Suppressor macrophage (primary cell): ENCODE data around the gene DNMT3A.
"Not testable (repeated sequence)": the region's sequence is repeated elsewhere in the genome, so short reads cannot be mapped to it uniquely, and the experiment has no call there.

Experiments
- DNase-seq, 4 experiments: peaks; one replicate each; pipeline ENCODE4 v3.0.0-alpha.2; 2020 to 2022

Gene DNMT3A

DNA sequence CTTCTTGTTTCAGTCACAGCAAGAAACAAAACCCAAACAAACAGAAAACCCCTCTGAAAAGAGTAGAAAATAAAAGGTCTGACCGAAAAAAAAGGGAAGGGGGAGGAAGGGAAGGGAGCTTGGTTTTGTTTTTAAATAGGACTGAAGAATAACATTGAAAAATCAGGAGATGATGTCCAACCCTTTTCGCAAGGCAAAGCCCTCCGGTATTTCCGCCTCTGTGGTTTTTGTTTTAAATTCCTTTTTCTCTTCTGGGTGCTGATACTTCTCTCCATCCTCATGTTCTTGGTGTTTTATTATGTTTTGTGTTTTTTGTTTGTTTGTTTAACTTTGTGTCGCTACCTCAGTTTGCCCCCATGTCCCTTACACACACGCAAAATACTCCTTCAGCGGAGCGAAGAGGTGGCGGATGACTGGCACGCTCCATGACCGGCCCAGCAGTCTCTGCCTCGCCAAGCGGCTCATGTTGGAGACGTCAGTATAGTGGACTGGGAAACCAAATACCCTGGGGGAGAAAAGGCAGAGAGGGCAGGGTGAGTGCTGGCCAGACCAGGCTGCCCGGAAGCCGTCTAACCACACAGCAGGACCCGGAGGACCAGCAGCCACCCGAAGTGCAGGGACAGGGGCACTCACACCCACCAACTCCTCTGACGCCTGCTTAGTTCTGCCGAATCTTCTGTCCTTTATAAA is 107.7 kb downstream of the DNMT3A start:
- DNase-seq = no peak

DNA sequence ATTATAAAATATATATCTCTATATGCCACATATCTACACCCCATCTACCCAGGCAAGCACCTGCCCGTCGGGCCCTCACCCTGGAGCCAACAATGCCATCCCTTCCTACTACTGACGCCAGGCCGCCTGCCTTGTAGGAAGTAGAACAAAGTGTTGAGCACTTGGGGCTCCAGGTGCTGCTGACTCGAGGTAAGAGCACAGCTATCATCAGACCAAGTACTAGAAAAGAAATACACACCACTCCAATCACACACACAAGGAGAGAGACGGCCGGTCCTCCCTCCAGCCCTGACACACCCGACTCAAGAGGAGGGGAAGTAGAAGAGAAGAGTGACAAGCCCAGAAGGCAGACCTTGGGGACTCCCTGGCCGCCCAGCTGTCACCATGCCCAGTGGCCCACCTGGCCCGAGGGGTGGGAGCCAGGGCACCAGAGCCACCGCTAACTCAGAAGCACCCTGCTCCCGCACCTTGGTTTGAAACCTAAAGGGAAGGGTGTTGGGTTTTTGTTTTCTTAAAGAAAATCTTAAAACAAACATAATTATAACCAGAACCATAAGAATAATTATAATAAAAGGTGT is 109.4 kb downstream of the DNMT3A start:
- DNase-seq = no peak

DNA sequence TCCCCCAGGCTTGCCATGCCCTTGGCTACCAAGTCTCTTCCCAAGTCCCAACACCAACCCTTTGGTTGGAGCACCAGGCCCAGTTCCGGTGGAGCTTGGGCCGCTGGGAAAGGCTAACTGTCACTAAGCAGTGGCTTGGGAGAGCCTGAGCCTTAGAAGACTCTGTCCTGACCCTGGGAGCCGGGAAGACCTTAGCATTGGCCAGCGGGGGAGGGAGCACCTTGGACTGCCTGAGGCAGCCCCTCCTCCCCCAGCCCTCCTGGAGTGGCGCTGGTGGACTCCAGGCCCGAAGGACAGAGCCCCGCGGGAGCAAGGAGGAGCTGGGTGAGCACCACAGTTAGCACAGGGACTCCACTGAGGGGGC is 110.8 kb downstream of the DNMT3A start:
- DNase-seq = no peak

DNA sequence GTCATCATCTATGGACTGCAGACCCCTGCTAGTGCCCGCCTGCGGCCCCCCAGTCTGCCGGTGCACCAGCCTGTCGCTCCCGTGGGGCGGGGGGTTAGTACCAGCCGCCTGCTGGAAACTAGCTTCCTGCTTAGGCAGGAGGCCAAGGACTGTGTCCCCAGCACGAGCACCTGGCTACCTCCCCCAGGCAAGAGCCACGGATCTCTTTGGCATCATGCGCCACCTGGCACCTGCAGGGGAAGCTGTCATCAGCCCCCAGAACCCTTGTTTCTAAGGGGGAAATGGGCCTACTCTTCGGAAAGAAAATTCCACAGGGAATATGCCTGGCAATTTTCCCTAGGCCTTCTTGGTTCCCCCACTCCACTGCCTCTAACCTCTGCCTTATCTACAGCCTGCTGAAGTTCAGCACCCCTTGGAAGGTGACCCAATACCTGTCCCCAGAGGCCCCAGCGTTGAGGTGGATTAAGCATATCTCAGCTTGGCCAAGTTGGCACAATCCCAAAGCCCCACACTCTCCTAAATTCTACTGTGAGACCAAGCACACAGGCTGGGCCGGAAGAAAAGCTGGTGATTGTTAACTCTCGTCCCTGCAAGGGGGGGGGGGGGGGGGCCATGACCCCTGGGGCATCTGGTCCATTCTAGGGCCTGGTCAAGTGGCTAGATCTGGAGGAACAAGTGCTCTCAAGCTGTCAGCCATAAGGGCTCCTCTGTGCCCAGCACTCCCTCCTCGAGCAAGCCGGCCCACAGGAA is 111.4 kb downstream of the DNMT3A start:
- DNase-seq = no peak

DNA sequence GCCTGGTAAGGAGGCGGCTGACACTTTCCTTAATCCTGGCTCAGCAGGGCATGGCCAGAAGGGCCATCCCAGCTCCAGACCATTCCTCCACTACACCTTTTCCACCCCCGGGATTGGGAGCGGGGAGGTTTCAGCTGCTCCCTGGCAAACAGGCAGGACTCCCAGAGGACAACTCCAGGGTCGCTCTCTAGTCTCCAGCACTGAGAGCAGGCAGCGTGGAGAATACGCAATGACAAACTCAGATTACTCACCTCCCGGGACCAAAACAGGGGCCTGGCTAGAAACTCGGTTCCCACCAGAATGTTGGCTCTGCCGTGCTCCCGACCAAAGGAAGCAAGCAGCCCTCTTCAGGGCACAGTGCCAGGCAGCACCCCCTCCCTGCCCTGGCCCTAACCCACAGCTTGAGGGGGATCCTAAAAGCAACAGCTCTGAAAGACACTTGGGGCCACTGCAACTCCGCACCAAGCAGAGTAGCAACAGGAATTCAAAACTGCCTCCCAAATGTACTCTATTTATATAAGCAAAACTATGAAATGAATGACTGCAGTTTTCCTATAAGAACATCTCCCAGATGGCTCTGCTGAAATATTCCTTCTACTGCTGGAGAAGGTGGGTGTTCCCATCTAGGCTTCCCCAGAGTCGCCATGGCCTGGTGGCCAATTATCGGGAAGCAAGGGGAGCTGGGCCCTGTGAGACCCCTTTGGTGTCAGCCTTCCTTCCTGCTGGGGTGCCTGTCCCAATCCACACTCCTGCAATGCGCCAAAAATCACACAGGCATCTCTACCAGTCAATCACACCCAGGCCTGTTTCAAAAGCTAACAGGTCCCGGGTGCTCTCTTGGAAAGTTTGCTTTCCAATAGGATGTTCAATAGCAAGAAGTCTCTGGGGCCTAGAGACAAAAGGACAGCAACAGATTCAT is 112.2 kb downstream of the DNMT3A start:
- DNase-seq = no peak

DNA sequence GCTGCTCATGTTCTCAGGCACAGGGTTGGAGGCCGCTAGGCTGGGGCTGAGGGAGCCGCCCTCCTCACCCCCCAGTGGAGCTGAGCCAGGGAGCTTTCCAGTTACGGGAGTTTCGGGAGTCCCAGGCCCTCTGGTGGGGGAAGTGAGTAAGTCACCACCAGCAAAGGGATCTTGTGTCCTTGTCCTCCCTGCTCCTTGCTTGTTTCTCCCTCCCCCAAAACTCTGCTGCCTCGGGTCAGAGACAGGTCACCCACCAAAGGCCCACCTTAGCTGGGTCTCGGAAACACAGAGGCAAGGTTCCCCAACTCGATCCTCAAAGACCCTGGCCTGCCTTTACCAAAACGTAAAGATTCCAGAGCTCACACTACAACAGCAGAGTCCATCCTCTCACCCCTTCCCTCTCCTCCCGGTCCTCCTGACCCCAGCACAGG is 112.9 kb downstream of the DNMT3A start:
- peak; percentile 52 to 87 (median 80) for DNase-seq

DNA sequence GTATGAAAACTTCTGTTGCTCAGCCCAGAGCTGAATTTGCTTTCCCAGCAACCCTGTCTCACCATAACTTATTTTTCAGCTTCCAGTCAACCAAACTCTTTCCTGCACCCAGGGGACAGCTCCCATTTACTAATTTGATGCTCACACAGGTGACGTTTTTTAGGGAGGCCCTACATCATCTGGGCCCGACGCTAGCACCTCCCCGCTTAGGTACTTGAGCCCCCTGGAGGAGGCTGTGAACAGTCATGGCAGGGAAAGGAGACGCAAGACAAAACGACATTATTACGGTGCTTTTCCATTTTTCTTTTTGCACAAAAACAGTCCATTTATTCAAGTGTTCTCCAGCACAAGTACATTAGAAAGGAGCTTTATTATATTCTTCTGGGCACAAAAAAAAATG is 114.1 kb downstream of the DNMT3A start:
- DNase-seq = no peak

DNA sequence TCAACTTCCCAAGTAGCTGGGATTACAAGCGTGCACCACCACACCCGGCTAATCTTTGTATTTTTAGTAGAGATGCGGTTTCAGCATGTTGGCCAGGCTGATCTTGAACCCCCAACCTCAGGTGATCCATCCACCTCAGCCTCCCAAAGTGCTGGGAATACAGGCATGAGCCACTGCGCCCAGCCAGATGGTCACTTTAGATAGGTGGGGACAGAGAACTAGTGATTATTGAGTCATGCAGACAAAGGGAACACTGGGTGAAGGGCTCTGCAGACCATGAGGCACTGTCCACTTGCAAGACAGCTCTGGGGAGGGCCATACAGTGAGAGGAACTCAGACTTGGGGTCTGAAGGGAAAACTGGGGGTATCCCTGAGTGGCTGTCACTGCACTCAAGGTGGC is 114.9 kb downstream of the DNMT3A start:
- no peak for DNase-seq

DNA sequence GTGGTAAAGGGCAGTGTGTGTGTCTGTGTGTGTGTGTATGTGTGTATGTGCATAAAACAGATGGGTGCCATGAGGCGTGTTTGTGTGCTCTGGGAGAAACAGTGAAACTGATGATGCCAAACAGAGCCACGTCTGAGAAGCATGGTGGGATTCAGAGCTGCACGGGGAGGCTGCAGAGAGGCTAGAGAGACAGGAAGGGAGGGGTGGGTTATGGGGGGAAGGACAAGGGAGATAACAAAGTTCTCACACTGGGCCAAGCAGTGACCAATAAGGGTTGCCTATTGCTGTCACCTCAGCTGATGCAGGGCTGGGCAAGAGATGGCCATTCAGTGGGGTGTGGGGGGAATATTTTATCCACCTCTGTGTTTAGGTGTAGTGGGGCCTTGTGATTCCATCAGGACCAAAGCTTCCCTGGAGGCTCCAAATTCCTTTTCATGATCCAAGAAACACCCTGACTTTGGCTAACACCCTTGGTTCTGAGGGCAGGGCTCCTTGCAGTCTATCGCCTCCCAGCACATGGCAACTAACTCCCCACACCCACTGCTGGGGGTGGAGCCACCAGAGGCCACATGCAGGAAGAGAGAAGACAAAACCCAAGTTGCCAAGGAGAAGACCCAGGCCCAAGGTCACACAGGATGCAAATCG is 119.1 kb downstream of the DNMT3A start:
- no peak for DNase-seq

DNA sequence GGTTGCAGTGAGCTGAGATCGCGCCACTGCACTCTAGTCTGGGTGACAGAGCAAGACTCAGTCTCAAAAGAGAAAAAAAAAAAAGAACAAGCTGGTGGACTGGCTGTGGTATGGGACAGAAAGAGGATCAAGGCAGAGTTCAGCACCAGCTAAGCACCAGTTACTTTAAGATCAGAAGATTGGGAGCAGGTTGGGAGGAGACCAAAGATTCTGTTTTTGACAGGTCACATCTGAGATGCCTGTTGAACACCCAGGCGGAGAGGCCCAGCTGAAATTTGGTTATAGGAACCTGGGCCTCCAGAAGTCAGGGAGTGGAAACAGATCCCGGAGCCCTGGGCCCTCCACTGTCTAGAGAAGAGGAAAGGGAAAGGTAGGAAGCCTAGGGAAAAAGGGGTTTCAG is 120.1 kb downstream of the DNMT3A start:
- DNase-seq = no peak

DNA sequence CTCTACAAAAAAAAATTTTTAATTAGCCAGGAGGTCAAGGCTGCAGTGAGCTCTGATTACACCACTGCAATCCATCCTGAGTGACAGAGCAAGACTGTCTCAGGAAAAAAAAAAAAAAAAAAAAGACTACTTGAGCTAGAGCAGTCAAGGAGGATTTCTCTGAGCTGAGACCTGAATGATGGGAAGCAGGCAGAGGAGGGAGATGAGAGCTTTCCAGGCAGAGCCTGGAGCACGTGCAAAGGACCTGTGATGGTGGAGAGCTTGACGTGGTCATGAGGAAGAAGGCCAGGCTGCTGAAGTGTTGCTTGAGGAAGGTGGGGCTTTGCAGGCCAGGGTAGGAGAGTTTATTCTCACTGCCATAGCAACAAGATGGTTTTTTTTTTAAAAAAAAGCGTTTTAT is 121.4 kb downstream of the DNMT3A start:
- DNase-seq = no peak

DNA sequence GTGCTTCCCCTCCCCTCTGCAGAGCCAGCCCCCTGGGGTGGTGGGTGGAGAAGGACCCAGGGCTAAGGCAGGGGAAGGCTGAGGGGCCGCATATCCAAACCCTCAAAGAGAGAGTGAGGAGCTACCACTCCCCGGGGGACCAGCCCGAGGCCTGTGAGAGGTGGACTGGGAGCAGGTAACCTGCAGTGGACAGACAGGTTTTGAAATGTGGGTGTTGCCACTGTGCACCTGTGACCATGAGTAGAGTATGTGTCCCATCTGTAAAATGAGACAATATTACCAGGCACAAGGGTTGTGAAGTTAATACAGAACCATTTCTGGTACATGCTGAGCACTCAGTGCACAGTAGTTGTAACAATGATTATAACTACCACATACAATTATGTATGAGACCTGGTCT is 122.1 kb downstream of the DNMT3A start:
- no peak for DNase-seq

DNA sequence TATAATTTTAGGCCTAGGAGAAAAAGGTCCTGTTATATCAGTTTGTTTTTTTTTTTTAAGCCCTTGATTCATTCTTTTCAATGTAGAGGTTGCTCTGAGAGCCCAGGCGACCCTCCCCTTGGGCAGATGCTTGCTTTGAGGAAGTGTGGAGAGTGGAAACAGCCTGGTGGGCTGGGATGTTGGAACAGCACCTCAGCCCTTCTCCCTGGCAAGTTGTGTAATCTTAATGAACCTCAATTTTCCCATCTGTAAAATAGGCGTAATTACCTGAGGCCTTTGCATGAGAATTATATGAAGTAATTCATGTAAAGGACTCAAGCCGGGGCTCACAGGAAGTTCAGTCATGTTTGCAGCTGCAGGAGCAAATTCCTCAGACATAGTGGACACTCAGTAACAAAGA is 123.6 kb downstream of the DNMT3A start:
- no peak for DNase-seq

DNA sequence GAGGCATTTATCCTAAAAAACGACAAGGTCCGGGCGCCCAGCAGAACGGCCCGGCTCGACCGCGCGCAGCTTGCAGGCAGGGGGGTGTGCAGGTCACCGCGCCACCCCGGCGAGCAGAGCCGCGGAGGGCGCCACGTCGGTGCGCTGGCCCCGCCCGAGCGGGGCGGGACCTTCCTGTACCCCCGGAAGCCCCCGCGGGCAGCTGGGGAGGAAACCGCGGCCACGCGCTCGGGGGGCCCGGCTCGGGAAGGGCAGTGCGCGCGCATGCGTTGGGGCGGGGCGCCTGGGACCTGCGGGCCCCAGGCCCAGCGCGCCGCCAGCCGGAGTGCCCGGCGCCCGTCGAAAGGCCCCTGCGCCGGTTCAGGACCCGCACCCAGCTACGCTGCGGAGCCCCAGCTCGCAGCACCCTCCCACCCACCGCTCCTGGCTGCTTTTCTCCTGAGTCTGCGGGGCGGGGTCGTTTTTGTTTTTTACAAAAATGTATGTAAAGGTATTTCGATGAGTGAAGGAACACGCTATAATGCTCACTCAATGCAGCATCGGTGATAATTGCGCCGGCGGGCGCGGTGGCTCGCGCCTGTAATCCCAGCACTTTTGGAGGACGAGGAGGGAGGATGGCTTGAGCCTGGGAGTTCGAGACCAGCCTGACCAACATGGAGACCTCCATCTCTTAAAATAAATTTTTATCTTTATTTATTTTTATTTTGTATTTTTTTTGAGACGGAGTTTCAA is 125.6 kb downstream of the DNMT3A start:
- peak; percentile 37 to 70 (median 52) for DNase-seq

DNA sequence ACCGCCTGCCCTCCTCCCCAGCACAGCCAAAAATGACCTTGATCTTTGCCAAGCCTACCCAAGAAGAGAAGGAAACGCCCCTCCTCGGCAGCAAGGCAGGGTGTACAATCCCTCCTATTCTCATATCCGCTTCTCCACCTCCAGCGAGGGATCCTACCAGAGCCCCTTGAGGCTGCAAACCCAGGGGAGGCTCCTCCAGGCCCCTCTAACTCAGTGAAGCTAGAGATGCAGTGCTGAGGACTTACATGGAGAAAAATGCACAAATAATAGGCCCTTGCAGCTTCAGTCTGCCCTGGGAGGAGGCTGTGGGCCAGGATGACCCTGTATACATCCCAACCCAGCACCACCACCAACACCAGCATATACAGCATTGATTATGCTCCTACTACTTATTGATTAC is 126.5 kb downstream of the DNMT3A start:
- no peak for DNase-seq

DNA sequence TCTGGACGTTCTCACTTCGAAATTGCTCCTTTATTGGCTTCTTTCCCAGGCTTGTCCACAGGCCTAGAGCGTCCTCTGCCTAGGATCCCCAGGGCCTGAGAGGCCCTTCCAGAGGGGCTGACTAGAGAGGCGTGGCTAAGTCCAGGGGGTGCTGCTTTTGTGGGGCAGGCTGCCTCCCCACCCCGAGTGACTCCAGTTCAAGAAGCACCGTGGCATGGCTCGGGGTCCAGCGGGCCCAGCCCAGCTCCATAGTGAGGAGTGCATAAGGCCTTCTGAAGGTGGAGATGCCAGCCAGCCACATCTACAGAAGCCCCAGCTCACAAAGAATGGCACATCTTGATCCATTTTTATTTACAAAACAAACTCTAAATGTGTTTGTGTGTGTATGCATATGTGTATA is 128.5 kb downstream of the DNMT3A start:
- DNase-seq = no peak

DNA sequence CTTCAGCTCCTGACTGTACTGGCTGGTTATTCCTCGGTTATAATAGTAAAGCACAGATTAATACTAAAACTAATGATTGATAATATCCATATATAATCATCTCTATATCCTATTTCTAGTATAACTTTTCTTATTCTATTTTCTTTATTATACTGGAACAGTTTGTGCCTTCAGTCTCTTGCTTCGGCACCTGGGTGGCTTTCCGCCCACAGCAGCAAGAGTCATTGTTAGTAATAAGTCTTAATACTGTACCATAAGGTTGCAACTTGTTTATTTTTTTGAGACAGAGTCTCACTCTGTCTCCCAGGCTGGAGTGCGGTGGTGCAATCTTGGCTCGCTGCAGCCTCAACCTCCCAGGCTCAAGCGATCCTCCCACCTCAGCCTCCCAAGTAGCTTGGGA is 130.8 kb downstream of the DNMT3A start:
- DNase-seq = not testable (repeated sequence)

DNA sequence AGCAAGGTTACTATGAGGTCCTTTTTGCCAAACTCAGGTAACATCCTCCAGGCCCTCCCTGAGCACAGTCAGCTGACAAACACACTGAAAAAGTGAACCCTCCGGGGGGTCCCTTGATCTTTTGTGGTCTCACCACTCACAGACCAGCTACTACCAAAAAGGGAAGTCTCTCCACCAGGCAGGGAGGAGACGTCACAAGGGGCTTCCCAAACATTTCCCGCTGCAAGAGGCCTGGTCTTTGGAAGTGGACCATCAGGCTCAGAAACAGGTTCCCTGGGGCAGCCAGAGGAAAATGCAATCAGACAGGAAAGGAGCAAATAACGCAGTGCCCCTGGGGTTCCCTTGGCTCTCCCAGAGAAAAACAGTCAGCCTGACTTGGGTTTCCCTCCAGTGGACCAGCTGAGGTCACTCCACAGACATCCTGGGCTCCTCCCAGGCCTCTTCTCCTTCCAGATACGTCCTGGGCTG is 134.6 kb downstream of the DNMT3A start:
- DNase-seq = peak; percentile 53 to 77 (median 71)

DNA sequence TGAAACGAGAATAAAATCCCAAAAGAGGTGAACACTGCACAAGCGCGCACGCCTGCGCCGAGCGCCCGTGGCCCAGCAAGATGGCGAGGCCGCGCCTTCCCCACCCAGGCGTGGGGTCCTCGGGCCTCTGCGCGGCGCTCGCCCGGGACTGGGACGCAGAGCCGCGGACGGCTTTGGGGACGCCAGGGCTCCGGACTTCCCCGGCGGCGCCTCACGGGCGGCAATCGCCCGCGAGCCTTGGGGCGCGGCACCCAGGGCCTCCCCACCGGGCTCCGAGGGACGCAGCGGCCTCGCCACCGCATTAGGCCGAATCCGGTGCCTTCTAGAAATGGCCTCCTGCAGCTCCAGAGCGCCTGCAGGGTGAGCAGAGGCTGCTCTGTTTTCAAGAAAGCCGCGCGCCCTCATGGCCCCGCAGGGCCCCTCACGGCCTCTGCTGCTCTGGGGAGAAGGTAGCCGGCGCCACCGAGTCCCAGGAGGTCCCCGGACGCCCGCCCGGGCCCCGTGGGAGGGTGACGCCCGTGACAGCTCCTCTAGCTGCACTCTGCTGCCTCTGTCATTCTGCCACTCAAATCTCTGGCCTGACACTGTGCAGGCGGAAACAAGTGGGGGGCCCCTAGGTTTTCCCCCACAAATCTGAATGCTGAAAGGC is 137.4 kb downstream of the DNMT3A start:
- peak in 2 of 4 experiments; percentile 34 to 44 for DNase-seq

DNA sequence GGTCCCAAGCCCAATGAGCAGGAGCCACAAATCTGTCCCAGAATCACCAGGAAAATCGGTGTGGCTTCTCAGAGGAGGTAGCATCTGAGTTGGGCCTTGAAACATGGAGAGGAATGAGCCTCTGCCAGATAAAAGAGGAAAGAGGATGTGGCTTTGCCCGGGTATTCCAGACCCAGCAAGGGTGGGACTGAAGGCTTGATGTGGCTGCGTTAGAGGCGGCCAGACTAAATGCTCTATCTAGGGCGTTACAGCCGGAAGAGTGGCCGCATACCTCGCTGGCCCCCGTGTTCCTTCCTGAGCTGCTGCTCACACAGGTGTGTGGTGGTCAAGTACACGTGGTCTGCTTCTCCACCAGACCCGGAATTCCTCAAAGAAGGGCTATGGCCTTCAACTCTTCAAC is 139.4 kb downstream of the DNMT3A start:
- DNase-seq = peak in 2 of 4 experiments; percentile 20 to 35

DNA sequence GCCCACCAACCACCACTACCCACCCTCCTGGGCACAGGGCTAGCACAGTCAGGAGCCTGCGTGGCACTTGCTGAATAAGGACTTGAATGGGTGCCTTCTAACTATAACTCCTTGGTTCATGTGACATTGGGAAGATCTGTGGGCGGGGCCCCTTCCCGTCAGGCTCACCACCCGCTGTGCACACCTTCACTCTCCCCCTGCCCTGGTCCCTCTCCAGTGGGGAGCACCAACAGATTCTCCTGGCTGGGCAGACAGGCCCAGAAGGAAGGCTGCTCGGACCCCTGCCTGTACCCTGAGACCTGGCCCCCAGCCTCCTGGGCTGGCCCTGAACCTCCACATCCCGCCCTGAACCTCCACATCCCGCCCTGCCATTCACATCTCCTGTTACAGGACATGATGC is 139.9 kb downstream of the DNMT3A start:
- no peak for DNase-seq
